ENCODE results near the gene DCLRE1C. TPM values are rescaled to one million over a fixed set of nuclear protein-coding genes. Genes with fewer than 3 reads are reported as not detected.

Gene DCLRE1C
- total and polyA plus RNA-seq, 9 of the 15 experiments (the other 6 are each of a cell fraction or from before 2014, with no cell fraction given): 8.8 to 22.2 (median 13.9) TPM

DNA sequence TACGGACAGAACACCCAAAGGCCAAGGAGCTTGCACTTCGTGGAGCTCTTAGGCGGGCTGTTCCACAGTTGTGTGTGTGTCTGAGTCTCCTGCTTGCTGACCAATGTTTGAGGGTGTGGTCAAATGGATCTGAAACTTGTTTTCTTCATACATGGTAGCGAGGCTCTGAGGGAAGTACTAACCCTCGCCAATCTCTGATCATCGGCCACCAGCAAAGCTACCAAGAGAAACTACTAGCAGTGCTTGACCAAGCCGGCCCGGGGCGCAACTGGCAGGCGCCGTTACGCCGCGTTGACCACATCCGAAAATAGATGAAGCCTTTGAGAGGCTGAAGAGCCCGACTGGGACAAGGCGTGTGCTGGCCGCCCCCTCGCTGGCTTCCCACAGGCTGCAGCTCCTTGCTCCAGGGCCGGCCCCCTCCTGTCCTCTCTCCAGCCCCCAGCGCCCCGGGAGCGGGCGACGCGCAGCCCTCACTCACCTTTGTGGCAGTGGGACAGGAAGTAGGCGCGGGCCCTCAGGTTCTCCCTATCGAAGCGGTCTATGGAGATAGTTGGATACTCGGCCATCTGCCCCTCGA lies 384 bp downstream of the DCLRE1C start (continued):
- TF ChIP-seq PTBP1 (IDR thresholded peaks at IDR 0.05; ENCODE audit: low read depth, low read length): no peak
- TF ChIP-seq, protein P1, sequence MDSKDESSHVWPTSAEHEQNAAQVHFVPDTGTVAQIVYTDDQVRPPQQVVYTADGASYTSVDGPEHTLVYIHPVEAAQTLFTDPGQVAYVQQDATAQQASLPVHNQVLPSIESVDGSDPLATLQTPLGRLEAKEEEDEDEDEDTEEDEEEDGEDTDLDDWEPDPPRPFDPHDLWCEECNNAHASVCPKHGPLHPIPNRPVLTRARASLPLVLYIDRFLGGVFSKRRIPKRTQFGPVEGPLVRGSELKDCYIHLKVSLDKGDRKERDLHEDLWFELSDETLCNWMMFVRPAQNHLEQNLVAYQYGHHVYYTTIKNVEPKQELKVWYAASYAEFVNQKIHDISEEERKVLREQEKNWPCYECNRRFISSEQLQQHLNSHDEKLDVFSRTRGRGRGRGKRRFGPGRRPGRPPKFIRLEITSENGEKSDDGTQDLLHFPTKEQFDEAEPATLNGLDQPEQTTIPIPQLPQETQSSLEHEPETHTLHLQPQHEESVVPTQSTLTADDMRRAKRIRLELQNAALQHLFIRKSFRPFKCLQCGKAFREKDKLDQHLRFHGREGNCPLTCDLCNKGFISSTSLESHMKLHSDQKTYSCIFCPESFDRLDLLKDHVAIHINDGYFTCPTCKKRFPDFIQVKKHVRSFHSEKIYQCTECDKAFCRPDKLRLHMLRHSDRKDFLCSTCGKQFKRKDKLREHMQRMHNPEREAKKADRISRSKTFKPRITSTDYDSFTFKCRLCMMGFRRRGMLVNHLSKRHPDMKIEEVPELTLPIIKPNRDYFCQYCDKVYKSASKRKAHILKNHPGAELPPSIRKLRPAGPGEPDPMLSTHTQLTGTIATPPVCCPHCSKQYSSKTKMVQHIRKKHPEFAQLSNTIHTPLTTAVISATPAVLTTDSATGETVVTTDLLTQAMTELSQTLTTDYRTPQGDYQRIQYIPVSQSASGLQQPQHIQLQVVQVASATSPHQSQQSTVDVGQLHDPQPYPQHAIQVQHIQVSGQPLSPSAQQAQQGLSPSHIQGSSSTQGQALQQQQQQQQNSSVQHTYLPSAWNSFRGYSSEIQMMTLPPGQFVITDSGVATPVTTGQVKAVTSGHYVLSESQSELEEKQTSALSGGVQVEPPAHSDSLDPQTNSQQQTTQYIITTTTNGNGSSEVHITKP (IDR thresholded peaks at IDR 0.05; ENCODE audit: partially characterized antibody): no peak
- no peak for TF ChIP-seq ZNF766 (CRISPR knock-in tag; conservative IDR thresholded peaks at IDR 0.05)
- no peak for TF ChIP-seq ZNF41 (CRISPR knock-in tag; conservative IDR thresholded peaks at IDR 0.05)
- no peak for TF ChIP-seq CTBP1 (IDR thresholded peaks at IDR 0.05; ENCODE audit: borderline replicate concordance)
- no peak for TF ChIP-seq FIP1L1 (IDR thresholded peaks at IDR 0.05; ENCODE audit: low read depth, low read length, poor library complexity, severe bottlenecking)
- no peak for TF ChIP-seq NFATC3 (IDR thresholded peaks at IDR 0.05)
- TF ChIP-seq FOXA3 (CRISPR knock-in tag; conservative IDR thresholded peaks at IDR 0.05 in 1 of 2, IDR thresholded peaks at IDR 0.05 in 1 of 2): peak in 1 of 2 experiments; percentile 47; a peak in 1 of 4 replicates
- no peak for TF ChIP-seq ZKSCAN8 (CRISPR knock-in tag; IDR thresholded peaks at IDR 0.05)
- TF ChIP-seq PCBP1 (IDR thresholded peaks at IDR 0.05; ENCODE audit: low read depth, low read length, poor library complexity, severe bottlenecking): peak; percentile 48
